A549 (cell line): ENCODE data around the gene INSYN2B.

Source experiments
- EHMT2 ChIP-seq: fragments of 200-600 bp; sonication (generic); IDR thresholded peaks from 2 replicates; pipeline ENCODE4 v1.6.1; 2016; ENCODE audit warnings: antibody characterized with exemption, low read depth, mild to moderate bottlenecking, moderate library complexity
- MAZ ChIP-seq: fragments of 150-350 bp; IDR thresholded peaks from 2 replicates; pipeline ENCODE4 v1.6.1; 2014; ENCODE audit warnings: antibody characterized with exemption, low read depth, low read length, borderline replicate concordance

DNA sequence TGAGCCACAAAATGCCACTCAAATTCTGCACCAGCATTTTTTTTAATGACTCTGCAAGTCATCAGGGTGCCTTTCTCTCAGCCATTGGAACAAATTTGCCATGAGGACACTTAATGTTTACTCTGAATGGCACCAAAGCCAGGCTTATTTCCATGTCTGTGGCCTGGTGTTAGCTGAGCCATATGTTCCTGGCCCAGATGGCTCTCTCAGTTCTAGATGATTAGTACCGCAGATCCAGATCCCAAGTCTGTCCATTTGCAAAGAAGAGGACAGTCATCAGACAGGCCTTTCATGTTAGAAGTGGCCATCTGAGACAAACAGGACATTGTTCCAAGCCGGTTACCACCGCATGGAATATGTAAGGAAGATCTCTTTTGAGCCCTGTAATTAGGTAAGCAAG, 70.3 kb downstream of the INSYN2B start:
- no peak for TF ChIP-seq EHMT2
- TF ChIP-seq MAZ: no peak
